Kidney (tissue), 14 donors: ENCODE data around the gene JPH3. TPM values are rescaled to one million over a fixed set of nuclear protein-coding genes. Genes with fewer than 3 reads are reported as not detected.

Experiments used
- DNase-seq, 5 donors: peaks; one replicate each; pipeline ENCODE4 v3.0.0-alpha.2; 2013 to 2020
- FAIRE-seq: peaks from 2 replicates; lab custom pipeline; 2012; peaks lifted over from hg19 to GRCh38; lab: Jason Lieb, UNC
- H3K27ac ChIP-seq, 2 donors: one replicate each; pipeline ENCODE4 v1.7.0; 2013; ENCODE audit warnings: low read depth in 2 of 2, low read length in 2 of 2, inconsistent platforms in 1 of 2
- H3K27me3 ChIP-seq: one replicate; pipeline ENCODE4 v1.7.1; 2013; ENCODE audit warnings: low read length, inconsistent platforms; ENCODE audit not compliant: control insufficient read depth, insufficient read depth
- H3K36me3 ChIP-seq, 3 donors: one replicate each; pipeline versions ENCODE4 v1.7.0 to v1.7.1; 2013; ENCODE audit warnings: low read length in 3 of 3, control low read depth in 1 of 3, inconsistent platforms in 1 of 3; ENCODE audit not compliant: insufficient read depth in 3 of 3, control insufficient read depth in 2 of 3
- H3K4me1 ChIP-seq, 3 donors: one replicate each; pipeline versions ENCODE4 v1.7.0 to v1.7.1; 2013; ENCODE audit warnings: low read length in 3 of 3, inconsistent platforms in 1 of 3, low read depth in 1 of 3; ENCODE audit not compliant: control insufficient read depth in 2 of 3, insufficient read depth in 2 of 3
- H3K4me3 ChIP-seq, 3 donors: one replicate each; pipeline versions ENCODE4 v1.7.0 to v1.8.1; 2013; ENCODE audit warnings: low read length in 3 of 3, control low read depth in 1 of 3, inconsistent platforms in 1 of 3
- H3K9ac ChIP-seq, 3 donors: one replicate each; pipeline versions ENCODE4 v1.7.0 to v1.7.1; 2013; ENCODE audit warnings: low read length in 3 of 3, control low read depth in 1 of 3, inconsistent platforms in 1 of 3
- H3K9me3 ChIP-seq, 3 donors: one replicate each; pipeline versions ENCODE4 v1.7.0 to v1.7.1; 2013; ENCODE audit warnings: low read length in 3 of 3, control low read depth in 1 of 3, inconsistent platforms in 1 of 3; ENCODE audit not compliant: control insufficient read depth in 2 of 3, insufficient read depth in 1 of 3
- CTCF ChIP-seq: IDR thresholded peaks from 3 replicates; pipeline ENCODE4 v1.5.1; 2012; ENCODE audit warnings: mild to moderate bottlenecking, moderate library complexity, borderline replicate concordance; ENCODE audit not compliant: insufficient read depth; ENCODE audit errors: extremely low read depth
- intact Hi-C: fragments of 100-400 bp; cut with DNase I; formaldehyde crosslinking; loops from one replicate; pipeline ENCODE4 v1.11.1; 2022
- polyA plus RNA-seq: library from polyadenylated mRNA; stranded (reverse); fragments of 350-450 nt; fragmentation: Illumina TruSeq; extraction: RNeasy Lipid Tissue Mini Kit (QIAGEN cat#74804); gene quantifications from one replicate; pipeline ENCODE4 v1.2.3, GENCODE V29; 2014; ENCODE audit warnings: low read depth, low replicate concordance; ENCODE audit not compliant: insufficient read depth
- total RNA-seq: library from RNA; stranded (reverse); fragmentation: NEBNext Ultra II Directional; extraction: Animal tissue kit (Norgen Biotek cat#: 25700); gene quantifications from one replicate; pipeline ENCODE4 v1.2.1, GENCODE V29; 2021
- donor health status: control.
- donor health status: control.
- donor health status: control.
- donor health status: control.
- donor health status: control.
- donor health status: DM: yes; HTN: yes; CAD: no.
- donor health status: Normal renal cell carcinoma (clear cell type).

JPH3 gene
- total and polyA plus RNA-seq, 2 donors from 2014 or later, result 0.69 TPM; not detected in 1

DNA sequence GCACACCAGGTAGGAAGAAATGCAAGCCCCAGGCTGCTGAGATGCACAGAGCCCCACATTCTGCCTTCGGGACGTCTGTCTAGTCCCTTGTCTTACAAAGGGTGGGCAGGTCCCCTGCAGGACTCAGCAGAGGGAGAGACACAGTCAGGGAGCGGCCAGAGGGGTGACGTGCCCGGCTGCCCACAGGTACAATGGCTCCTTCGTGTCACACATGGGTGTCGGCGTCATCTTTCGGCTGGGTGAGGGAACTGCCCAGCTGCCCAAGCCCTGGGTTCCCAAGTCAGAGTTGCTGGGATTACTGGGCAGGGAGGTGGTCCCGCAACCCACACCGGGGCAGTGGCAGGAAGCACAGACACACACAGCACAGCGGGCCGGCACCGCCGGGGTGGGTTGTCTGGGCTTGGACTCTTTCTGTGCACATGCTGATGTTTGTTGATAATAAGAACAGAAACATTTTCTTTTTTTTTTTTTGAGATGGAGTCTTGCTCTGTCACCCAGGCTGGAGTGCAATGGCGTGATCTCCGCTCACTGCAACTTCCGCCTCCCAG, 80.6 kb downstream of the JPH3 start:
- FAIRE-seq, result no peak

GRCh38 chr16:87684106-87684677, 81.9 kb downstream of the JPH3 start:
- DNase-seq (no peak), FAIRE-seq (no peak)
- Histone ChIP-seq H3K9ac (no peak overlapping the region), H3K4me1 (no peaks in the 10 kb centered on the region), H3K27me3 (no peaks in the 10 kb centered on the region), H3K9me3 (no peaks in the 10 kb centered on the region), H3K27ac (no peak overlapping the region), H3K36me3 (no peaks in the 10 kb centered on the region), H3K4me3 (no peak overlapping the region)
- no peak for TF ChIP-seq CTCF
- intact Hi-C loops, result no loop called here

More for the DNA sequence above, 80.6 kb downstream of the JPH3 start:
- no peaks in the 10 kb centered on the region for H3K36me3 ChIP-seq
- TF ChIP-seq CTCF, result no peak
- H3K27ac ChIP-seq, result no peak overlapping the region
- H3K4me3 ChIP-seq, result no peak overlapping the region
- no peaks in the 10 kb centered on the region for H3K27me3 ChIP-seq
- no peak overlapping the region for H3K9ac ChIP-seq
- intact Hi-C loops, result no loop called here
- H3K9me3 ChIP-seq, result no peaks in the 10 kb centered on the region
- no peak for DNase-seq
- no peaks in the 10 kb centered on the region for H3K4me1 ChIP-seq

- no peak overlapping the region for H3K27ac ChIP-seq
- no peaks in the 10 kb centered on the region for H3K4me1 ChIP-seq
- no peaks in the 10 kb centered on the region for H3K36me3 ChIP-seq
- H3K27me3 ChIP-seq, result no peaks in the 10 kb centered on the region
- no peak overlapping the region for H3K4me3 ChIP-seq
- H3K9ac ChIP-seq, result no peak overlapping the region
- FAIRE-seq, result no peak
- intact Hi-C loops, result no loop called here
- TF ChIP-seq CTCF, result no peak
- DNase-seq, result no peak
- no peaks in the 10 kb centered on the region for H3K9me3 ChIP-seq
These were observed 82.5 kb downstream of the JPH3 start for GRCh38 chr16:87684711-87685404.
